H1 (cell line): ENCODE measurements around the gene PDE4D. TPM values are rescaled to one million over a fixed set of nuclear protein-coding genes. Genes with fewer than 3 reads are reported as not detected.

Experiments
- CTCF ChIA-PET: fragments of 300-600 bp; sonication (Branson Sonifier 250); formaldehyde crosslinking; loops from one replicate; lab custom pipeline; 2021; ENCODE audit not compliant: partially characterized antibody; lab: Charles Lee
- POLR2A ChIA-PET: fragments of 300-600 bp; sonication (Branson Sonifier 250); formaldehyde crosslinking; loops from one replicate; lab custom pipeline; 2021; ENCODE audit warnings: inconsistent platforms; ENCODE audit not compliant: partially characterized antibody; lab: Charles Lee
- DNase-seq, 2 experiments: peaks; one replicate each; pipeline versions ENCODE4 v3.0.0 to v3.0.0-alpha.2; 2010 to 2022; ENCODE audit warnings: low spot score in 2 of 2, low read depth in 1 of 2, mixed read lengths in 1 of 2
- FAIRE-seq: peaks from 2 replicates; lab custom pipeline; 2011; peaks lifted over from hg19 to GRCh38; lab: Jason Lieb, UNC
- H2AFZ ChIP-seq: 2 replicates; pipeline ENCODE4 v1.8.1; 2012; ENCODE audit warnings: low read length, inconsistent platforms
- H2AK5ac ChIP-seq: 2 replicates; pipeline ENCODE4 v1.6.1; 2013; ENCODE audit warnings: low read depth, low read length
- H2BK120ac ChIP-seq: replicated peaks from 2 replicates; pipeline ENCODE3; 2013; ENCODE audit warnings: low read depth, low read length, inconsistent platforms
- H2BK12ac ChIP-seq: 2 replicates; pipeline ENCODE4 v1.6.1; 2013; ENCODE audit warnings: low read depth, low read length
- H2BK15ac ChIP-seq: 2 replicates; pipeline ENCODE4 v1.6.1; 2013; ENCODE audit warnings: low read length
- H2BK20ac ChIP-seq: 2 replicates; pipeline ENCODE4 v1.6.1; 2013; ENCODE audit warnings: low read length
- H2BK5ac ChIP-seq: 2 replicates; pipeline ENCODE4 v1.6.1; 2013; ENCODE audit warnings: low read depth, low read length
- H3K14ac ChIP-seq: 2 replicates; pipeline ENCODE4 v1.6.1; 2013; ENCODE audit warnings: inconsistent platforms; ENCODE audit not compliant: insufficient read length
- H3K18ac ChIP-seq: 2 replicates; pipeline ENCODE4 v1.6.1; 2013; ENCODE audit warnings: low read length; ENCODE audit errors: extremely low read depth
- H3K23ac ChIP-seq: 2 replicates; pipeline ENCODE4 v1.6.1; 2013; ENCODE audit warnings: inconsistent platforms; ENCODE audit not compliant: insufficient read length
- H3K23me2 ChIP-seq: 2 replicates; pipeline ENCODE4 v1.6.1; 2013; ENCODE audit warnings: low read depth, low read length
- H3K27ac ChIP-seq: 2 replicates; pipeline ENCODE4 v1.6.1; 2011; ENCODE audit warnings: low read depth, low read length, inconsistent platforms
- H3K27me3 ChIP-seq, 4 experiments: replicated peaks in 1 of 4; 1 replicate in 1 of 4; 2 replicates in 3 of 4; pipeline versions ENCODE4 v1.6.1 to v1.8.1; 2011 to 2013; ENCODE audit warnings: low read length in 3 of 4, mild to moderate bottlenecking in 3 of 4, inconsistent platforms in 2 of 4, mixed read lengths in 2 of 4, moderate library complexity in 1 of 4; ENCODE audit not compliant: control insufficient read depth in 3 of 4, insufficient read depth in 3 of 4; ENCODE audit errors: extremely low read depth in 1 of 4
- H3K36me3 ChIP-seq, 4 experiments: 2 replicates each; pipeline versions ENCODE4 v1.6.1 to v1.8.1; 2011 to 2013; ENCODE audit warnings: mild to moderate bottlenecking in 4 of 4, low read length in 3 of 4, moderate library complexity in 2 of 4, control low read depth in 1 of 4, inconsistent platforms in 1 of 4; ENCODE audit not compliant: insufficient read depth in 4 of 4, control insufficient read depth in 2 of 4
- H3K4ac ChIP-seq: replicated peaks from 2 replicates; pipeline ENCODE3; 2013; ENCODE audit warnings: low read length, low read depth, mixed read lengths, inconsistent platforms; ENCODE audit not compliant: insufficient read length
- H3K4me1 ChIP-seq, 4 experiments: replicated peaks in 1 of 4; 1 replicate in 1 of 4; 2 replicates in 3 of 4; pipeline versions ENCODE4 v1.6.1 to v1.8.1; 2011 to 2013; ENCODE audit warnings: low read length in 3 of 4, inconsistent platforms in 2 of 4, mixed read lengths in 1 of 4; ENCODE audit not compliant: insufficient read depth in 4 of 4, control insufficient read depth in 3 of 4
- H3K4me2 ChIP-seq, 2 experiments: 2 replicates each; pipeline versions ENCODE4 v1.6.1 to v1.8.1; 2011 to 2013; ENCODE audit warnings: low read depth in 2 of 2, low read length in 2 of 2, control low read depth in 1 of 2, inconsistent platforms in 1 of 2, mild to moderate bottlenecking in 1 of 2; ENCODE audit not compliant: insufficient read depth in 1 of 2
- H3K4me3 ChIP-seq, 4 experiments: fragments of 200-600, 300-600 bp in 1 of 4; sonication (generic), shearing (Covaris generic), sonication (Bioruptor Twin) in 1 of 4; 2 replicates each; pipeline versions ENCODE4 v1.5.1 to v1.8.1; 2011 to 2016; ENCODE audit warnings: low read length in 4 of 4, low read depth in 3 of 4, control low read depth in 2 of 4, inconsistent platforms in 2 of 4, mild to moderate bottlenecking in 2 of 4, mixed read lengths in 1 of 4, moderate library complexity in 1 of 4; ENCODE audit not compliant: insufficient read depth in 2 of 4; ENCODE audit errors: extremely low read depth in 1 of 4
- H3K56ac ChIP-seq: replicated peaks from 2 replicates; pipeline ENCODE3; 2013; ENCODE audit warnings: low read depth, mild to moderate bottlenecking, mixed read lengths, low read length, inconsistent platforms; ENCODE audit not compliant: insufficient read length
- H3K79me1 ChIP-seq: 2 replicates; pipeline ENCODE4 v1.6.1; 2013; ENCODE audit warnings: low read depth, low read length, control low read depth
- H3K79me2 ChIP-seq, 2 experiments: 2 replicates each; pipeline versions ENCODE4 v1.6.1 to v1.8.1; 2012 to 2013; ENCODE audit warnings: low read length in 2 of 2, mild to moderate bottlenecking in 2 of 2, inconsistent platforms in 1 of 2; ENCODE audit not compliant: insufficient read depth in 2 of 2, control insufficient read depth in 1 of 2
- H3K9ac ChIP-seq, 4 experiments: replicated peaks in 1 of 4; 1 replicate in 1 of 4; 2 replicates in 3 of 4; pipeline versions ENCODE4 v1.6.1 to v1.8.1; 2011 to 2013; ENCODE audit warnings: low read depth in 3 of 4, low read length in 3 of 4, control low read depth in 2 of 4, mild to moderate bottlenecking in 2 of 4, moderate library complexity in 2 of 4, inconsistent platforms in 1 of 4; ENCODE audit errors: extremely low read depth in 1 of 4
- H3K9me3 ChIP-seq, 2 experiments: 2 replicates each; pipeline versions ENCODE4 v1.6.1 to v1.8.1; 2012 to 2013; ENCODE audit warnings: mild to moderate bottlenecking in 2 of 2, moderate library complexity in 2 of 2, control low read depth in 1 of 2, inconsistent platforms in 1 of 2, low read depth in 1 of 2, low read length in 1 of 2, mixed read lengths in 1 of 2; ENCODE audit not compliant: insufficient read depth in 2 of 2
- H4K20me1 ChIP-seq, 2 experiments: replicated peaks in 1 of 2; 2 replicates each; pipeline versions ENCODE3 to v1.8.1; 2011 to 2013; ENCODE audit warnings: inconsistent platforms in 2 of 2, low read length in 2 of 2, mild to moderate bottlenecking in 1 of 2; ENCODE audit not compliant: insufficient read depth in 2 of 2, control insufficient read depth in 1 of 2
- H4K5ac ChIP-seq: 2 replicates; pipeline ENCODE4 v1.6.1; 2013; ENCODE audit warnings: low read length, low read depth, mixed read lengths, inconsistent platforms; ENCODE audit not compliant: insufficient read length
- H4K8ac ChIP-seq: 2 replicates; pipeline ENCODE4 v1.8.0; 2013; ENCODE audit warnings: mild to moderate bottlenecking, moderate library complexity, low read length, inconsistent platforms; ENCODE audit not compliant: insufficient read depth; ENCODE audit errors: extremely low read depth
- H4K91ac ChIP-seq: replicated peaks from 2 replicates; pipeline ENCODE3; 2013; ENCODE audit warnings: low read length, mixed read lengths, inconsistent platforms; ENCODE audit not compliant: insufficient read length
- ATF3 ChIP-seq: IDR thresholded peaks from 2 replicates; pipeline ENCODE4 v1.6.1; 2011; ENCODE audit warnings: low read depth, mild to moderate bottlenecking, low read length; ENCODE audit not compliant: insufficient read depth
- BACH1 ChIP-seq: IDR thresholded peaks from 2 replicates; pipeline ENCODE4 v1.6.1; 2012; ENCODE audit warnings: low read length, improper control_type of control experiment
- BCL11A ChIP-seq, 2 experiments: IDR thresholded peaks; one replicate each; pipeline ENCODE4 v1.6.1; 2011; ENCODE audit warnings: low read depth in 2 of 2, low read length in 2 of 2, mild to moderate bottlenecking in 2 of 2
- CBX5 ChIP-seq: fragments of 300-800, 300-1000 bp; sonication (generic); IDR thresholded peaks from 2 replicates; pipeline ENCODE4 v1.7.1; 2016; ENCODE audit warnings: antibody characterized with exemption, low read length, low read depth
- EGR1 ChIP-seq: IDR thresholded peaks from 2 replicates; pipeline ENCODE4 v1.6.1; 2011; ENCODE audit warnings: low read depth, low read length, borderline replicate concordance
- HDAC2 ChIP-seq, 2 experiments: fragments of 300-600 bp in 1 of 2; sonication (generic) in 1 of 2; IDR thresholded peaks; 2 replicates each; pipeline ENCODE4 v1.6.1; 2011 to 2012; ENCODE audit warnings: low read depth in 2 of 2, low read length in 2 of 2, mild to moderate bottlenecking in 2 of 2, moderate library complexity in 2 of 2, borderline replicate concordance in 1 of 2, inconsistent platforms in 1 of 2
- HDAC6 ChIP-seq: IDR thresholded peaks from one replicate; pipeline ENCODE4 v1.7.1; 2012; ENCODE audit warnings: low read depth, mild to moderate bottlenecking, inconsistent platforms, low read length, moderate library complexity
- POU5F1 ChIP-seq: IDR thresholded peaks from 2 replicates; pipeline ENCODE4 v1.6.1; 2011; ENCODE audit warnings: low read depth, mild to moderate bottlenecking, low read length, moderate library complexity
- RFX5 ChIP-seq: IDR thresholded peaks from 2 replicates; pipeline ENCODE4 v1.6.1; 2011; ENCODE audit warnings: low read depth, low read length, improper control_type of control experiment, borderline replicate concordance
- SP4 ChIP-seq: IDR thresholded peaks from 2 replicates; pipeline ENCODE4 v1.6.1; 2012; ENCODE audit warnings: low read length, inconsistent platforms
- SUZ12 ChIP-seq: fragments of 200-600 bp; sonication (generic); IDR thresholded peaks from 2 replicates; pipeline ENCODE4 v1.6.1; 2012; ENCODE audit warnings: mild to moderate bottlenecking, inconsistent platforms, low read length, moderate library complexity, mixed read lengths
- TAF1 ChIP-seq: IDR thresholded peaks from 2 replicates; pipeline ENCODE4 v1.6.1; 2011; ENCODE audit warnings: mild to moderate bottlenecking, low read depth, low read length
- TCF12 ChIP-seq: IDR thresholded peaks from 2 replicates; pipeline ENCODE4 v1.6.1; 2011; ENCODE audit warnings: low read depth, mild to moderate bottlenecking, low read length
- TEAD4 ChIP-seq: IDR thresholded peaks from 2 replicates; pipeline ENCODE4 v1.6.1; 2012; ENCODE audit warnings: low read depth, low read length, inconsistent platforms, mixed read lengths
- ZNF274 ChIP-seq: IDR thresholded peaks from 2 replicates; pipeline ENCODE4 v1.7.0; 2012; ENCODE audit warnings: low read length, borderline replicate concordance; ENCODE audit errors: extremely low read depth
- WGBS, 2 experiments: shearing (Covaris generic) in 1 of 2; methylation state at CpG; one replicate each; pipeline versions ENCODE4 v1.1.6 to v1.1.7; 2013 to 2015; ENCODE audit warnings: low lambda C conversion rate in 2 of 2, mixed read lengths in 2 of 2, inconsistent platforms in 1 of 2, low coverage in 1 of 2, missing lambda C conversion rate in 1 of 2; ENCODE audit not compliant: insufficient replicate concordance in 2 of 2, insufficient coverage in 1 of 2, insufficient read length in 1 of 2; ENCODE audit errors: extremely low coverage in 1 of 2, missing lambda C conversion rate in 1 of 2; 5-methylcytosine and 5-hydroxymethylcytosine counted together
- polyA plus RNA-seq, 7 experiments: library from polyadenylated mRNA; depleted of rRNA in 3 of 7; stranded (reverse) in 5 of 7; unstranded in 2 of 7; fragments of >200 nt in 5 of 7; fragments of 200-250 nt in 2 of 7; gene quantifications; 1 replicate in 5 of 7; 2 replicates in 1 of 7; 4 replicates in 1 of 7; pipeline versions ENCODE4 v1.2.1 to v1.2.3, GENCODE V29; 2011 to 2013; ENCODE audit warnings: missing spikeins in 2 of 7, mixed read lengths in 2 of 7
- total RNA-seq: library from RNA; stranded (reverse); fragmentation: NEBNext Ultra II Directional; extraction: Animal tissue kit (Norgen Biotek cat#: 25700); gene quantifications from 2 replicates; pipeline ENCODE4 v1.2.1, GENCODE V29; 2021

The PDE4D gene
- total and polyA plus RNA-seq, 2 of the 8 experiments (the other 6 are each of a cell fraction or from before 2014, with no cell fraction given) = 2.3 to 3.7 TPM

DNA sequence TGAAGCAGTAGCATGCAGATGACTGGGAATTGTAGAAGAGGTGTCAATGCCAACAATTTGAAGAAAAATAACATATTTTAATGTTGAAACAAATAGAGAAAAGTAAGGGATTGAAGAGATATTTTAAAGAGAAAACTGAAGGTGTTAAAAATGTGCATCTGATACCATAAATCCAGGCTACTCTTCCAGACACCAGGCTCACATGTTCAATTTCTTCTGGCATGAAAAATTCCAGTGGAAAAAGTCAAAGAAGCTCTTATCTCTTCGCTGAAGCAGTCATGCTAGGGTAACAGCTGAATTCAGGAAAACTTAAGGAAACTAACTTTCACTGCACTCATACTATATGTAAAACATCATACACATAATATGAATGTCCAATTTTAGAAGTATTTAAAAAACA is 335.0 kb downstream of the PDE4D start:
- no peak overlapping the region for H4K5ac ChIP-seq
- H2BK5ac ChIP-seq = no peak overlapping the region
- POLR2A ChIA-PET = interaction anchor here (0.6 kb wide), 1 partner anchor 41 kb away, joined by 3 read pairs; no protein-coding TSS in a partner anchor
- no peak overlapping the region for H3K23ac ChIP-seq
- CTCF ChIA-PET = interaction anchor here (0.7 to 1.5 kb wide), 3 partner anchors 30 to 240 kb away, joined by 3 to 4 read pairs (median 3); no protein-coding TSS in a partner anchor
- no peak overlapping the region for H2BK12ac ChIP-seq
- H3K79me2 ChIP-seq = no peaks in the 10 kb centered on the region
- no peak overlapping the region for H3K18ac ChIP-seq
- H2AK5ac ChIP-seq = no peak overlapping the region
- H4K8ac ChIP-seq = no peak overlapping the region
- no peak overlapping the region for H3K4me2 ChIP-seq
- H3K36me3 ChIP-seq = no peaks in the 10 kb centered on the region
- H3K79me1 ChIP-seq = no peaks in the 10 kb centered on the region
- no peak overlapping the region for H2AFZ ChIP-seq
- no peak overlapping the region for H2BK120ac ChIP-seq
- no peak overlapping the region for H3K9ac ChIP-seq
- no peaks in the 10 kb centered on the region for H3K27me3 ChIP-seq
- FAIRE-seq (no peak), DNase-seq (no peak)
- WGBS, 2 experiments = 91% methylated on average over 1 of the region's 1 CpG; no CpG with 5 or more reads in 1 of the 2 experiments
- no peak overlapping the region for H2BK20ac ChIP-seq
- H3K9me3 ChIP-seq = no peaks in the 10 kb centered on the region
- no peak overlapping the region for H2BK15ac ChIP-seq
- H3K4me3 ChIP-seq = no peak overlapping the region
- peaks cover 2 to 9% (median 7%) of the 10 kb centered on the region in 4 experiments; a peak in 6 of 7 replicates for H3K4me1 ChIP-seq
- no peaks in the 10 kb centered on the region for H4K20me1 ChIP-seq
- H3K56ac ChIP-seq = no peak overlapping the region
- no peak overlapping the region for H3K14ac ChIP-seq
- H3K4ac ChIP-seq = no peak overlapping the region
- H3K27ac ChIP-seq = no peak overlapping the region
- no peak overlapping the region for H4K91ac ChIP-seq
- no peaks in the 10 kb centered on the region for H3K23me2 ChIP-seq
- TF ChIP-seq SP4 (no peak), ATF3 (no peak), BCL11A (IDR thresholded peaks at IDR 0.05; ENCODE audit: low read depth in 2 of 2, low read length in 2 of 2) (no peak), TEAD4 (no peak), TAF1 (no peak), EGR1 (no peak), SUZ12 (no peak), POU5F1 (no peak), TCF12 (no peak), HDAC2 (IDR thresholded peaks at IDR 0.05; ENCODE audit: borderline replicate concordance in 1 of 2, low read depth in 2 of 2, low read length in 2 of 2) (no peak), CBX5 (no peak), ZNF274 (no peak), BACH1 (no peak), HDAC6 (no peak), RFX5 (no peak)
